A549 (cell line): Measurements from ENCODE around the gene C3orf20. TPM values are rescaled to one million over a fixed set of nuclear protein-coding genes. Genes with fewer than 3 reads are reported as not detected.

ENCODE experiments used
- ATAC-seq, 2 experiments: fragments of 200-7000 bp in 1 of 2; fragments of >200 bp in 1 of 2; cut with Nextera tagmentation in 1 of 2; cut with Tn5 transposase in 1 of 2; 3 replicates each; pipeline versions ENCODE4 v1.8.0 to v1.9.1; 2018 to 2020; ENCODE audit warnings: mild to moderate bottlenecking in 1 of 2, moderate library complexity in 1 of 2
- CTCF ChIA-PET: fragments of 300-600 bp; sonication (Branson Sonifier 250); formaldehyde crosslinking; extraction: SDS; loops from one replicate; lab custom pipeline; 2021; ENCODE audit warnings: antibody characterized with exemption, inconsistent platforms; lab: Yijun Ruan, JAX
- POLR2A ChIA-PET: fragments of 350-600 bp; formaldehyde crosslinking; extraction: SDS; loops from one replicate; lab custom pipeline; 2021; ENCODE audit warnings: antibody characterized with exemption, inconsistent platforms; lab: Yijun Ruan, JAX
- DNase-seq, 2 experiments: peaks; one replicate each; pipeline versions ENCODE4 v3.0.0 to v3.0.0-alpha.2; 2011 to 2016; ENCODE audit warnings: low read depth in 1 of 2, low spot score in 1 of 2
- FAIRE-seq: peaks from 2 replicates; lab custom pipeline; 2011; peaks lifted over from hg19 to GRCh38; lab: Jason Lieb, UNC
- H3K27ac ChIP-seq, 2 experiments: fragments of >200 bp; sonication (Bioruptor Twin); formaldehyde crosslinking; 3 replicates each; pipeline ENCODE4 v1.5.1; 2016 to 2017
- H3K4me1 ChIP-seq: fragments of >200 bp; sonication (Bioruptor Twin); formaldehyde crosslinking; 3 replicates; pipeline ENCODE4 v1.6.1; 2016
- H3K4me2 ChIP-seq: fragments of >200 bp; sonication (Bioruptor Twin); formaldehyde crosslinking; 3 replicates; pipeline ENCODE4 v1.6.1; 2016
- H3K4me3 ChIP-seq: fragments of >200 bp; sonication (Bioruptor Twin); formaldehyde crosslinking; 3 replicates; pipeline ENCODE4 v1.5.1; 2016
- H3K9me3 ChIP-seq: fragments of >200 bp; sonication (Bioruptor Twin); formaldehyde crosslinking; 3 replicates; pipeline ENCODE4 v1.6.1; 2016
- ATOH8 ChIP-seq: fragments of 250-450 bp; sonication (Bioruptor Pico); IDR thresholded peaks from 2 replicates; pipeline ENCODE4 v1.5.0; 2020; ENCODE audit warnings: low read depth, mild to moderate bottlenecking, moderate library complexity
- CBX2 ChIP-seq: fragments of 200-600 bp; sonication (generic); IDR thresholded peaks from 2 replicates; pipeline ENCODE4 v1.6.1; 2016; ENCODE audit warnings: low read depth, mild to moderate bottlenecking, borderline replicate concordance
- EHF ChIP-seq: fragments of 250-450 bp; sonication (Bioruptor Pico); IDR thresholded peaks from 2 replicates; pipeline ENCODE4 v1.5.0; 2020; ENCODE audit warnings: mild to moderate bottlenecking
- ESRRA ChIP-seq: fragments of 150-350 bp; IDR thresholded peaks from 2 replicates; pipeline ENCODE4 v1.6.1; 2014; ENCODE audit warnings: mild to moderate bottlenecking, low read length, borderline replicate concordance
- FOSB ChIP-seq: fragments of 250-450 bp; sonication (Bioruptor Pico); IDR thresholded peaks from 2 replicates; pipeline ENCODE4 v1.5.0; 2020; ENCODE audit warnings: mild to moderate bottlenecking, moderate library complexity
- FOSL2 ChIP-seq, 2 experiments: fragments of 450-650 bp in 1 of 2; fragments of >200 bp in 1 of 2; sonication (Bioruptor Twin) in 1 of 2; formaldehyde crosslinking; IDR thresholded peaks; 2 replicates each; pipeline versions ENCODE4 v1.5.0 to v1.6.1; 2016 to 2020; ENCODE audit warnings: mild to moderate bottlenecking in 1 of 2, moderate library complexity in 1 of 2
- HDAC2 ChIP-seq: fragments of 200-600 bp; sonication (generic); IDR thresholded peaks from 2 replicates; pipeline ENCODE4 v1.6.1; 2016
- HEYL ChIP-seq: fragments of 250-450 bp; sonication (Bioruptor Pico); IDR thresholded peaks from 2 replicates; pipeline ENCODE4 v1.8.0; 2021; ENCODE audit warnings: mild to moderate bottlenecking, moderate library complexity
- HOXB13 ChIP-seq: fragments of 250-450 bp; sonication (Bioruptor Pico); IDR thresholded peaks from 2 replicates; pipeline ENCODE4 v1.5.0; 2020; ENCODE audit warnings: low read depth, mild to moderate bottlenecking, moderate library complexity
- HOXB5 ChIP-seq: fragments of 250-450 bp; sonication (Bioruptor Pico); IDR thresholded peaks from 2 replicates; pipeline ENCODE4 v1.5.0; 2020; ENCODE audit warnings: mild to moderate bottlenecking, moderate library complexity
- JUN ChIP-seq, 2 experiments: fragments of >200 bp; sonication (Bioruptor Twin); formaldehyde crosslinking; IDR thresholded peaks; 2 replicates in 1 of 2; 3 replicates in 1 of 2; pipeline ENCODE4 v1.6.1; 2016 to 2017
- JUNB ChIP-seq: fragments of >200 bp; sonication (Bioruptor Twin); formaldehyde crosslinking; IDR thresholded peaks from 2 replicates; pipeline ENCODE4 v1.6.1; 2016
- KDM1A ChIP-seq: fragments of 200-600 bp; sonication (generic); IDR thresholded peaks from 2 replicates; pipeline ENCODE4 v1.6.1; 2016; ENCODE audit warnings: low read depth, mild to moderate bottlenecking
- KDM5A ChIP-seq: fragments of 200-600 bp; sonication (generic); IDR thresholded peaks from 2 replicates; pipeline ENCODE4 v1.6.1; 2016; ENCODE audit warnings: antibody characterized with exemption, mild to moderate bottlenecking
- MAZ ChIP-seq: fragments of 150-350 bp; IDR thresholded peaks from 2 replicates; pipeline ENCODE4 v1.6.1; 2014; ENCODE audit warnings: antibody characterized with exemption, low read depth, low read length, borderline replicate concordance
- NPAS2 ChIP-seq: fragments of 250-450 bp; sonication (Bioruptor Pico); IDR thresholded peaks from 2 replicates; pipeline ENCODE4 v1.8.0; 2022; ENCODE audit warnings: mild to moderate bottlenecking, moderate library complexity, borderline replicate concordance
- RCOR1 ChIP-seq: fragments of 150-350 bp; IDR thresholded peaks from 2 replicates; pipeline ENCODE4 v1.6.1; 2014; ENCODE audit warnings: antibody characterized with exemption, low read length, low read depth
- RNF2 ChIP-seq: fragments of 200-600 bp; sonication (generic); IDR thresholded peaks from 2 replicates; pipeline ENCODE4 v1.6.1; 2016; ENCODE audit warnings: low read depth, mild to moderate bottlenecking, antibody characterized with exemption, moderate library complexity, borderline replicate concordance
- TFCP2L1 ChIP-seq: fragments of 250-450 bp; sonication (Bioruptor Pico); IDR thresholded peaks from 2 replicates; pipeline ENCODE4 v1.5.0; 2021; ENCODE audit warnings: mild to moderate bottlenecking
- TP53 ChIP-seq: fragments of 250-450 bp; sonication (Bioruptor Pico); IDR thresholded peaks from 2 replicates; pipeline ENCODE4 v1.5.0; 2021; ENCODE audit warnings: mild to moderate bottlenecking, moderate library complexity
- ZNF302 ChIP-seq: fragments of 250-450 bp; sonication (Bioruptor Pico); IDR thresholded peaks from 2 replicates; pipeline ENCODE4 v1.9.0; 2021; ENCODE audit warnings: inconsistent platforms, mild to moderate bottlenecking, moderate library complexity
- WGBS: methylation state at CpG from one replicate; pipeline ENCODE4 v1.1.6; 2017; ENCODE audit errors: missing lambda C conversion rate; 5-methylcytosine and 5-hydroxymethylcytosine counted together
- polyA plus RNA-seq, 4 experiments: library from polyadenylated mRNA; depleted of rRNA in 3 of 4; stranded (reverse); fragments of >200 nt; fragmentation: RNase III in 1 of 4; extraction: RNeasy Plus Mini Kit Qiagen cat#74134 plus additional on column Dnase treatment in 1 of 4; gene quantifications; 2 replicates in 3 of 4; 3 replicates in 1 of 4; pipeline ENCODE4 v1.2.3, GENCODE V29; 2011 to 2017
- TF ChIP-seq, protein P1 (sequence below): fragments of >200 bp; sonication (Bioruptor Twin); formaldehyde crosslinking; IDR thresholded peaks from 3 replicates; pipeline ENCODE4 v1.6.1; 2016
- TF ChIP-seq, protein P2 (sequence below): fragments of >200 bp; sonication (Bioruptor Twin); formaldehyde crosslinking; IDR thresholded peaks from 3 replicates; pipeline ENCODE4 v1.5.1; 2016
- TF ChIP-seq, protein P3 (sequence below): fragments of >200 bp; sonication (Bioruptor Twin); formaldehyde crosslinking; IDR thresholded peaks from 2 replicates; pipeline ENCODE4 v1.6.1; 2016
- TF ChIP-seq, protein P4 (sequence below): IDR thresholded peaks from 2 replicates; pipeline ENCODE4 v1.6.1; 2012; ENCODE audit warnings: low read depth, borderline replicate concordance
- TF ChIP-seq, protein P5 (sequence below): fragments of 150-350 bp; IDR thresholded peaks from 2 replicates; pipeline ENCODE4 v1.6.1; 2014; ENCODE audit warnings: low read depth, mild to moderate bottlenecking, low read length
- TF ChIP-seq, protein P6 (sequence below): IDR thresholded peaks from 2 replicates; pipeline ENCODE4 v1.6.1; 2012

The C3orf20 gene
- polyA plus RNA-seq, 2 of the 4 experiments (the other 2 are of a cell fraction): 0.05 TPM; not detected in 1

- ChIA-PET CTCF (no interaction called here), POLR2A (no interaction called here)
- TF ChIP-seq HOXB5 (CRISPR knock-in tag) (no peak), JUNB (no peak), CBX2 (no peak), JUN (IDR thresholded peaks at IDR 0.05) (no peak), ZNF302 (CRISPR knock-in tag) (no peak), HOXB13 (CRISPR knock-in tag) (no peak), RNF2 (no peak), FOSB (no peak), FOSL2 (IDR thresholded peaks at IDR 0.05) (no peak), FOSL2 (CRISPR knock-in tag; IDR thresholded peaks at IDR 0.05) (no peak), HEYL (CRISPR knock-in tag) (no peak)
- TF ChIP-seq, protein P1, sequence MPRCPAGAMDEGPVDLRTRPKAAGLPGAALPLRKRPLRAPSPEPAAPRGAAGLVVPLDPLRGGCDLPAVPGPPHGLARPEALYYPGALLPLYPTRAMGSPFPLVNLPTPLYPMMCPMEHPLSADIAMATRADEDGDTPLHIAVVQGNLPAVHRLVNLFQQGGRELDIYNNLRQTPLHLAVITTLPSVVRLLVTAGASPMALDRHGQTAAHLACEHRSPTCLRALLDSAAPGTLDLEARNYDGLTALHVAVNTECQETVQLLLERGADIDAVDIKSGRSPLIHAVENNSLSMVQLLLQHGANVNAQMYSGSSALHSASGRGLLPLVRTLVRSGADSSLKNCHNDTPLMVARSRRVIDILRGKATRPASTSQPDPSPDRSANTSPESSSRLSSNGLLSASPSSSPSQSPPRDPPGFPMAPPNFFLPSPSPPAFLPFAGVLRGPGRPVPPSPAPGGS: no peak
- TF ChIP-seq, protein P2, sequence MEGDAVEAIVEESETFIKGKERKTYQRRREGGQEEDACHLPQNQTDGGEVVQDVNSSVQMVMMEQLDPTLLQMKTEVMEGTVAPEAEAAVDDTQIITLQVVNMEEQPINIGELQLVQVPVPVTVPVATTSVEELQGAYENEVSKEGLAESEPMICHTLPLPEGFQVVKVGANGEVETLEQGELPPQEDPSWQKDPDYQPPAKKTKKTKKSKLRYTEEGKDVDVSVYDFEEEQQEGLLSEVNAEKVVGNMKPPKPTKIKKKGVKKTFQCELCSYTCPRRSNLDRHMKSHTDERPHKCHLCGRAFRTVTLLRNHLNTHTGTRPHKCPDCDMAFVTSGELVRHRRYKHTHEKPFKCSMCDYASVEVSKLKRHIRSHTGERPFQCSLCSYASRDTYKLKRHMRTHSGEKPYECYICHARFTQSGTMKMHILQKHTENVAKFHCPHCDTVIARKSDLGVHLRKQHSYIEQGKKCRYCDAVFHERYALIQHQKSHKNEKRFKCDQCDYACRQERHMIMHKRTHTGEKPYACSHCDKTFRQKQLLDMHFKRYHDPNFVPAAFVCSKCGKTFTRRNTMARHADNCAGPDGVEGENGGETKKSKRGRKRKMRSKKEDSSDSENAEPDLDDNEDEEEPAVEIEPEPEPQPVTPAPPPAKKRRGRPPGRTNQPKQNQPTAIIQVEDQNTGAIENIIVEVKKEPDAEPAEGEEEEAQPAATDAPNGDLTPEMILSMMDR: no peak
- H3K4me3 ChIP-seq: no peak overlapping the region
- WGBS: 13% methylated on average over 1 of the region's 1 CpG
- no peaks in the 10 kb centered on the region for H3K4me1 ChIP-seq
- no peak overlapping the region for H3K27ac ChIP-seq
- FAIRE-seq (no peak), DNase-seq (no peak), ATAC-seq (no peak; a peak in 1 of 6 replicates)
- H3K9me3 ChIP-seq: peaks cover 5% of the 10 kb centered on the region; the same call in 1 of the 3 replicates
- no peak overlapping the region for H3K4me2 ChIP-seq
Observed at GRCh38 chr3:14716591-14716990, 41.6 kb downstream of the C3orf20 start.

- no peak for DNase-seq
- no peak for ATAC-seq
- ChIA-PET POLR2A (no interaction called here), CTCF (no interaction called here)
- no peak for FAIRE-seq
- no peaks in the 10 kb centered on the region for H3K4me1 ChIP-seq
- no peak overlapping the region for H3K27ac ChIP-seq
- no peak for TF ChIP-seq EHF (CRISPR knock-in tag)
- TF ChIP-seq NPAS2 (CRISPR knock-in tag): no peak
- TF ChIP-seq FOSB: no peak
- TF ChIP-seq, protein P3, sequence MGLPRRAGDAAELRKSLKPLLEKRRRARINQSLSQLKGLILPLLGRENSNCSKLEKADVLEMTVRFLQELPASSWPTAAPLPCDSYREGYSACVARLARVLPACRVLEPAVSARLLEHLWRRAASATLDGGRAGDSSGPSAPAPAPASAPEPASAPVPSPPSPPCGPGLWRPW: no peak
- TF ChIP-seq ESRRA: no peak
- TF ChIP-seq, protein P4, sequence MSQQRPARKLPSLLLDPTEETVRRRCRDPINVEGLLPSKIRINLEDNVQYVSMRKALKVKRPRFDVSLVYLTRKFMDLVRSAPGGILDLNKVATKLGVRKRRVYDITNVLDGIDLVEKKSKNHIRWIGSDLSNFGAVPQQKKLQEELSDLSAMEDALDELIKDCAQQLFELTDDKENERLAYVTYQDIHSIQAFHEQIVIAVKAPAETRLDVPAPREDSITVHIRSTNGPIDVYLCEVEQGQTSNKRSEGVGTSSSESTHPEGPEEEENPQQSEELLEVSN: no peak
- no peak for TF ChIP-seq JUNB
- no peak for TF ChIP-seq MAZ
- no peak for TF ChIP-seq KDM5A
- H3K4me3 ChIP-seq: no peak overlapping the region
- peaks cover 5% of the 10 kb centered on the region; the same call in 1 of the 3 replicates for H3K9me3 ChIP-seq
- 18% methylated on average over 1 of the region's 1 CpG for WGBS
- H3K4me2 ChIP-seq: no peak overlapping the region
Observed at GRCh38 chr3:14717307-14717706, 42.4 kb downstream of the C3orf20 start.

DNA sequence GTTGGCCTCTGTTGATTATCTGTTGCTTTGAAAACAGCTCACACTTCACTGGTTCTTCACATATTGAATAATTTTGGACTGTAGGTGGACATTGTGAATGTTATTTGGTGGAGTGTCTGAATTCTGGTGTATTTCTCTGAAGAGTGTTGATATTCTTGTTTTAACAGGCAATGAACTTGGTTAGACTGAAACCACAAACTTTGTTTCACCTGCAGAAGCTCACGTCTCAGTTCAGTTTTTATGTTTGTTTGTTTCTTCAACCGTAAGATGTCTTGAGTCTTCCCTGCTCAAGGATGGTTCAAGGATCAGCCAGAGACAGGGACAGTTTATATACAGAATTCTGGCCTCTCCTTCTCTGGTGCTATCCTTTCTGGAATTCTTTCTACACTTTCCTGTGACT is 43.6 kb downstream of the C3orf20 start:
- DNase-seq: no peak
- TF ChIP-seq TP53 (CRISPR knock-in tag): no peak
- no peak for TF ChIP-seq KDM1A
- TF ChIP-seq, protein P5, sequence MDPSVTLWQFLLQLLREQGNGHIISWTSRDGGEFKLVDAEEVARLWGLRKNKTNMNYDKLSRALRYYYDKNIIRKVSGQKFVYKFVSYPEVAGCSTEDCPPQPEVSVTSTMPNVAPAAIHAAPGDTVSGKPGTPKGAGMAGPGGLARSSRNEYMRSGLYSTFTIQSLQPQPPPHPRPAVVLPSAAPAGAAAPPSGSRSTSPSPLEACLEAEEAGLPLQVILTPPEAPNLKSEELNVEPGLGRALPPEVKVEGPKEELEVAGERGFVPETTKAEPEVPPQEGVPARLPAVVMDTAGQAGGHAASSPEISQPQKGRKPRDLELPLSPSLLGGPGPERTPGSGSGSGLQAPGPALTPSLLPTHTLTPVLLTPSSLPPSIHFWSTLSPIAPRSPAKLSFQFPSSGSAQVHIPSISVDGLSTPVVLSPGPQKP: no peak
- no peak for TF ChIP-seq ATOH8 (CRISPR knock-in tag)
- no peak for TF ChIP-seq EHF (CRISPR knock-in tag)
- TF ChIP-seq, protein P4: no peak
- TF ChIP-seq TFCP2L1: no peak
- TF ChIP-seq JUN (IDR thresholded peaks at IDR 0.05): no peak
- TF ChIP-seq, protein P6, sequence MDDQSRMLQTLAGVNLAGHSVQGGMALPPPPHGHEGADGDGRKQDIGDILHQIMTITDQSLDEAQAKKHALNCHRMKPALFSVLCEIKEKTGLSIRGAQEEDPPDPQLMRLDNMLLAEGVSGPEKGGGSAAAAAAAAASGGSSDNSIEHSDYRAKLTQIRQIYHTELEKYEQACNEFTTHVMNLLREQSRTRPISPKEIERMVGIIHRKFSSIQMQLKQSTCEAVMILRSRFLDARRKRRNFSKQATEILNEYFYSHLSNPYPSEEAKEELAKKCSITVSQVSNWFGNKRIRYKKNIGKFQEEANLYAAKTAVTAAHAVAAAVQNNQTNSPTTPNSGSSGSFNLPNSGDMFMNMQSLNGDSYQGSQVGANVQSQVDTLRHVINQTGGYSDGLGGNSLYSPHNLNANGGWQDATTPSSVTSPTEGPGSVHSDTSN: no peak
- TF ChIP-seq RCOR1: no peak
- no peak for TF ChIP-seq ESRRA
- no peak for TF ChIP-seq HOXB13 (CRISPR knock-in tag)
- TF ChIP-seq HDAC2: no peak

More for the DNA sequence above, 43.6 kb downstream of the C3orf20 start:
- Histone ChIP-seq H3K9me3 (no peaks in the 10 kb centered on the region), H3K4me3 (no peak overlapping the region), H3K4me1 (no peaks in the 10 kb centered on the region), H3K4me2 (no peak overlapping the region), H3K27ac (no peak overlapping the region)
- CTCF ChIA-PET: no interaction called here
- FAIRE-seq (no peak), ATAC-seq (no peak)
- POLR2A ChIA-PET: no interaction called here
- 75% methylated on average over 2 of the region's 2 CpGs for WGBS
